IPS-15b (cell line): ENCODE results near the gene INSYN1.
A peak's percentile ranks its signal among the peaks of the same experiment; 100 is the strongest.
"Not testable (repeated sequence)": the region's sequence is repeated elsewhere in the genome, so short reads cannot be mapped to it uniquely, and the experiment has no call there.

Experiments
- H3K27me3 ChIP-seq: one replicate; pipeline ENCODE4 v1.6.1; 2013; ENCODE audit warnings: low read length; ENCODE audit not compliant: control insufficient read depth, insufficient read depth
- H3K36me3 ChIP-seq: one replicate; pipeline ENCODE4 v1.6.1; 2013; ENCODE audit warnings: low read length; ENCODE audit not compliant: control insufficient read depth, insufficient read depth
- H3K4me1 ChIP-seq: one replicate; pipeline ENCODE4 v1.6.1; 2013; ENCODE audit warnings: mild to moderate bottlenecking, low read length; ENCODE audit not compliant: control insufficient read depth, insufficient read depth
- H3K4me3 ChIP-seq: one replicate; pipeline ENCODE4 v1.5.1; 2013; ENCODE audit warnings: low read depth, low read length
- H3K9ac ChIP-seq: one replicate; pipeline ENCODE4 v1.6.1; 2013; ENCODE audit warnings: low read depth, mild to moderate bottlenecking, low read length
- H3K9me3 ChIP-seq: one replicate; pipeline ENCODE4 v1.6.1; 2013; ENCODE audit warnings: mild to moderate bottlenecking, low read length; ENCODE audit not compliant: control insufficient read depth, insufficient read depth

INSYN1 gene

GRCh38 chr15:73753250-73754130, at the start of gene INSYN1:
INSYN1 (minus strand) TSS chr15:73753351; CDS start chr15:73751130, 2,221 bp downstream.
- peak within 1 kb of the TSS; percentile 24 for H3K9ac ChIP-seq
- peaks cover 5% of the 10 kb centered on the region for H3K27me3 ChIP-seq
- peak within 1 kb of the TSS; percentile 59 for H3K4me3 ChIP-seq

DNA sequence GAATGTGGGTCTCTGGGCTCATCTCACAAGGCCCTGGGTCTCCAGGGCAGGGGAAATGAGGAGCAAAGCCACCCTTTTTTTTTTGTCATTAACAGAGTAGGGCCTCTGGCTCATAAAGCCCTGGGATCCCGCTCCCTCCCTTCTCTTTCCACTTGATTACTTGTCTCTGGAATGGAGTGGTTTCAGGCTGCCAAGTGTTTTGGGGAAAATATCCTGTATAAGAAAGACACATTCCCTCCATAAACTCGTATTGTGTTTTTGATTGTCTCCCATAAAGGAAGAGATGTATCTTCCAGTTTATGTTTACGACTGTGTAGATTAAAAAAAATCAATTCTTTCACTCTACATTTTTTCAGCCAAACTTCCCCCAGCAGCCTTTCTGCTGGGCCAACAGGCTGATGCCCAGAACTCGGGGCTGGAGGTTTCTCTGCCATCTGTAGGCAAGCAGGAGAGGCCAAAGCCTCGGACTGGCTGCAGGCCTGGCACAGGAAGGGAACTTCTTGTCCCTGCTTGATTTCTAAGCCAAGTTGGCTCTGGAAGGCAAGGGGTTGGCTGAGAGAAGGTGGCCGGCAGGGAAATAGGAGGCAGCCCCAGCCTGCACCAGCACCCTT, 49.4 kb upstream of the INSYN1 start:
- H3K4me3 ChIP-seq: no peak overlapping the region
- H3K9ac ChIP-seq: no peak overlapping the region
- peaks cover 9% of the 10 kb centered on the region for H3K4me1 ChIP-seq
- H3K27me3 ChIP-seq: no peaks in the 10 kb centered on the region
- no peaks in the 10 kb centered on the region for H3K9me3 ChIP-seq
- no peaks in the 10 kb centered on the region for H3K36me3 ChIP-seq

More at GRCh38 chr15:73753250-73754130, at the start of gene INSYN1:
- Histone ChIP-seq H3K9me3 (no peaks in the 10 kb centered on the region), H3K4me1 (peaks cover 19% of the 10 kb centered on the region), H3K36me3 (no peaks in the 10 kb centered on the region)

GRCh38 chr15:73800662-73801345, 47.7 kb upstream of the INSYN1 start:
- H3K9me3 ChIP-seq: no peaks in the 10 kb centered on the region
- H3K36me3 ChIP-seq: no peaks in the 10 kb centered on the region
- no peaks in the 10 kb centered on the region for H3K27me3 ChIP-seq
- H3K4me1 ChIP-seq: peaks cover 9% of the 10 kb centered on the region
- H3K9ac ChIP-seq: no peak overlapping the region
- no peak overlapping the region for H3K4me3 ChIP-seq

GRCh38 chr15:73799466-73799865, 46.3 kb upstream of the INSYN1 start:
- Histone ChIP-seq H3K36me3 (no peaks in the 10 kb centered on the region), H3K9ac (no peak overlapping the region), H3K4me3 (no peak overlapping the region), H3K4me1 (peaks cover 9% of the 10 kb centered on the region), H3K9me3 (no peaks in the 10 kb centered on the region), H3K27me3 (no peaks in the 10 kb centered on the region)

DNA sequence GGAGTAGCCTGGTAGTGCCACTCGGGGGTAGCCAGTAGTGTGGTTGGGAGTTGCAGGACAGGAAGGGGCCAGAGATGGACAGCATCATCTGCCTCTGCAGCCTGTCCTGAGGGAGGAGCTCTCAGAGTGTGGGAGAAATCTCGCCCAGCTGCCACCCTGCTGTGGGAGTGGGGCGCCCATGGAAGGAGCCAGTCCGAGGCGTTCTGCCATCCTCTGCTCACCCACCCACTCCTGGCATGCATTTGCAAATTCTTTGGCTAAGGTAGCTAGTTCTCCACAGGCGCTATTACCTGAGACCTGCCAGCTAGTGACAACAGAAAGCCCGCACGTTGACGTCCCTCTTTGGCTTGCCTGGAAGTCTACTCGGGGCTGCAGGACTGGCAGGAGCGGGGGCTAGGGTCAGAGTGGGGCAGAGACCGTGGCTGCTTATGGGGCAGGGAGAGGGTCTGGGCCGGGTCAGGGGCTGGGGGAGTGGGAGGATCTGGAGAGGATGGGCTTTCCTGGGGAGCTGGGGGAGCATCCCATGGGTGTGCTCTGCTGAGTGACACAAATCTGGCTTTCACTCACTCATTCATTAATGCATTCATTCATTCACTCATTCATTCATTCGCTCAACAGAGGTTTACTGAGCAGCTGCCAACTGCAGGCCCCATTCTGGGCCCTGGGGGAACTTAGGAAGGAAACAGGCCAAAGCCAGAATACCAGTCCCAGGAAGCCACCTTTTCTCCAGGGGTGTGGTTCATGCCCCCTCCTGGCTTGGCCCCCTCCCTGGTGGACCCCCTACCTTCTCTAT, 44.4 kb upstream of the INSYN1 start:
- Histone ChIP-seq H3K9me3 (no peaks in the 10 kb centered on the region), H3K27me3 (no peaks in the 10 kb centered on the region), H3K4me1 (peaks cover 9% of the 10 kb centered on the region), H3K36me3 (no peaks in the 10 kb centered on the region), H3K9ac (no peak overlapping the region), H3K4me3 (no peak overlapping the region)

DNA sequence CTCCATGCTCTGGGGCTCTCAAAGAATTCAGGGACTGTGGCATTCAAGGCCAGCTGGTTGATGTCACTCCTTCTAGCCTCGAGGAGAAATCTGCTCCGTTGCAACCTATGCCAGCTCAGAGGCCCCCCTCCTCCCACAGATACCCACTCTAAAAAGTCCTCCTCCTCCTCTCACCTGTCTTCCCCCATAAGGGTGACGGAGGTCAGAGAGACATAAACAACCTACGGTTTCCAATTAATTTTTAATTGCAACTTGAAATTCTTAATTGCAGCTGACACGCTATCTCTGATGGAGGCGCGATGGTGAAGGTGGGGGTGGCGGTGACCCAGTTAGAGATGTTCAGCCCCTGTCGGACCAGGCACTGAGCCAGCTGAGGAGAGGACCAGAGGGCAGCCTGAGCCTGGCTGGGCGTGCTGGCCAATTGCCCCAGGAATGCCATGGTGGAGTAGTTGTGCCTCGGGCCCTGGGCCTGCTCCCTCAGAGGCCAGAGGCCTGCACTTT, 43.2 kb upstream of the INSYN1 start:
- Histone ChIP-seq H3K9me3 (no peaks in the 10 kb centered on the region), H3K4me1 (peaks cover 9% of the 10 kb centered on the region), H3K9ac (no peak overlapping the region), H3K36me3 (no peaks in the 10 kb centered on the region), H3K27me3 (no peaks in the 10 kb centered on the region), H3K4me3 (no peak overlapping the region)

- H3K9ac ChIP-seq: no peak overlapping the region
- H3K4me1 ChIP-seq: peaks cover 7% of the 10 kb centered on the region
- H3K4me3 ChIP-seq: no peak overlapping the region
- H3K36me3 ChIP-seq: no peaks in the 10 kb centered on the region
- no peaks in the 10 kb centered on the region for H3K9me3 ChIP-seq
- no peaks in the 10 kb centered on the region for H3K27me3 ChIP-seq
Measured at GRCh38 chr15:73794443-73795133, 41.4 kb upstream of the INSYN1 start.

GRCh38 chr15:73792899-73793541, 39.9 kb upstream of the INSYN1 start:
- H3K27me3 ChIP-seq, H3K36me3 ChIP-seq, H3K4me3 ChIP-seq, H3K4me1 ChIP-seq, H3K9me3 ChIP-seq, H3K9ac ChIP-seq: not testable (repeated sequence)

- Histone ChIP-seq H3K36me3 (no peaks in the 10 kb centered on the region), H3K4me1 (peaks cover 4% of the 10 kb centered on the region), H3K4me3 (no peak overlapping the region), H3K27me3 (no peaks in the 10 kb centered on the region), H3K9ac (no peak overlapping the region), H3K9me3 (no peaks in the 10 kb centered on the region)
Measured at GRCh38 chr15:73792415-73792814, 39.3 kb upstream of the INSYN1 start.

DNA sequence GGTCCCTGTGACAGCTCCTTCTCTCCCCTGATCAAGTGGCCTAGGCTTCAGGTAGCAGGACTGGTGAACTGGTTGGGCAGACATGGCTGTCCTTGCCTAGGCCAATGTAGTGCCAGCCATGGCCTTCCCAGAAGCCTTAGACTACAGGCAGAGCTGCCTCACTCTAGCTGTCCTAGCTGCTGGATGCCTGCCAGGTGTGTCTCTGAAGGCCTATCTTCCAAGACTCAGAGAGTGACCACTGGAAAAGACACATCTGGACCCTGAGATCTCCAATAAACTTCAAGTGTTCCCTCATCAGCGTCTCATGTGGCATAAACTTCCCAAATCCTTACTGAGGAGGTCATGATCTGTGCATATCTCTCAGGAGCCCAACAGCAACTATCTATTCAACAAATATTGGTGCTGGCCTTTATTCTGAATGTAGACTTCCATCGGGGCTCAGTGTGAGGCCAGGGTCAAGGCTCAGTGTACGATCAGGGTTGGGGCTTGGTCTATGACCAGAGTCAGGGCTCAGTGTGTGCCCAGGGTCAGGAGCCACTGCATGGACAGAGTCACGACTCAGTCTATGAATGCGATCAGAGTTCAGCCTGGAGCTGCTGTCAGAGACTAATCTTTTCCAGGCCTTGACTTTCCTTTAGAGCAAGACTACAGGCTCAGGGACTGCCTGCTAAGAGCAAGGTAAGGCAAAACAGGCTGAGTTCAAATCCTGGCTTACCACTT, 36.5 kb upstream of the INSYN1 start:
- no peaks in the 10 kb centered on the region for H3K36me3 ChIP-seq
- H3K9me3 ChIP-seq: no peaks in the 10 kb centered on the region
- H3K9ac ChIP-seq: no peak overlapping the region
- H3K27me3 ChIP-seq: no peaks in the 10 kb centered on the region
- peaks cover 12% of the 10 kb centered on the region for H3K4me1 ChIP-seq
- no peak overlapping the region for H3K4me3 ChIP-seq
